Liver (tissue), 9 donors: ENCODE data around the gene SRD5A1. TPM values are rescaled to one million over a fixed set of nuclear protein-coding genes. Genes with fewer than 3 reads are reported as not detected.

Source experiments
- DNase-seq: peaks from one replicate; pipeline ENCODE4 v3.0.0-alpha.2; 2017; ENCODE audit warnings: low spot score
- H3K27ac ChIP-seq, 2 donors: one replicate each; pipeline ENCODE4 v1.7.0; 2013; ENCODE audit warnings: inconsistent platforms in 2 of 2, low read length in 2 of 2, control low read depth in 1 of 2, low read depth in 1 of 2, mild to moderate bottlenecking in 1 of 2
- H3K27me3 ChIP-seq, 4 donors: one replicate each; pipeline versions ENCODE4 v1.6.1 to v1.7.0; 2013; ENCODE audit warnings: low read length in 3 of 4, inconsistent platforms in 1 of 4, mild to moderate bottlenecking in 1 of 4, moderate library complexity in 1 of 4; ENCODE audit not compliant: control insufficient read depth in 4 of 4, insufficient read depth in 4 of 4
- H3K36me3 ChIP-seq, 4 donors: one replicate each; pipeline versions ENCODE4 v1.6.1 to v1.7.0; 2013; ENCODE audit warnings: low read length in 3 of 4, mild to moderate bottlenecking in 3 of 4, low read depth in 1 of 4, moderate library complexity in 1 of 4; ENCODE audit not compliant: control insufficient read depth in 4 of 4, insufficient read depth in 3 of 4
- H3K4me1 ChIP-seq, 4 donors: one replicate each; pipeline versions ENCODE4 v1.6.1 to v1.7.0; 2013; ENCODE audit warnings: low read length in 3 of 4, mild to moderate bottlenecking in 3 of 4, moderate library complexity in 1 of 4; ENCODE audit not compliant: control insufficient read depth in 4 of 4, insufficient read depth in 4 of 4
- H3K4me3 ChIP-seq, 3 donors: one replicate each; pipeline versions ENCODE4 v1.6.1 to v1.7.0; 2013; ENCODE audit warnings: low read length in 3 of 3, control low read depth in 1 of 3, low read depth in 1 of 3, mild to moderate bottlenecking in 1 of 3
- H3K9ac ChIP-seq, 2 donors: one replicate each; pipeline ENCODE4 v1.7.0; 2013; ENCODE audit warnings: low read length in 2 of 2, mild to moderate bottlenecking in 2 of 2, moderate library complexity in 2 of 2, control low read depth in 1 of 2, low read depth in 1 of 2
- H3K9me3 ChIP-seq, 4 donors: one replicate each; pipeline versions ENCODE4 v1.6.1 to v1.7.0; 2013; ENCODE audit warnings: low read length in 3 of 4; ENCODE audit not compliant: control insufficient read depth in 4 of 4
- ATF3 ChIP-seq: IDR thresholded peaks from 2 replicates; pipeline ENCODE4 v1.6.1; 2016; ENCODE audit warnings: antibody characterized with exemption
- CTCF ChIP-seq: fragments of 150-350 bp; IDR thresholded peaks from 2 replicates; pipeline ENCODE4 v1.5.1; 2017; ENCODE audit warnings: improper control_type of control experiment, low read depth, low read length; ENCODE audit not compliant: missing input control
- EGR1 ChIP-seq, 2 donors: IDR thresholded peaks; 2 replicates each; pipeline ENCODE4 v1.6.1; 2016 to 2018; ENCODE audit warnings: antibody characterized with exemption in 2 of 2, low read depth in 2 of 2
- FOXA1 ChIP-seq: IDR thresholded peaks from 2 replicates; pipeline ENCODE4 v1.6.1; 2016; ENCODE audit warnings: antibody characterized with exemption
- FOXA2 ChIP-seq: IDR thresholded peaks from 2 replicates; pipeline ENCODE4 v1.6.1; 2016; ENCODE audit warnings: antibody characterized with exemption
- GABPA ChIP-seq, 2 donors: IDR thresholded peaks in 1 of 2; conservative IDR thresholded peaks in 1 of 2; 2 replicates each; pipeline ENCODE4 v1.6.1; 2016; ENCODE audit warnings: antibody characterized with exemption in 2 of 2, mild to moderate bottlenecking in 1 of 2, moderate library complexity in 1 of 2
- HNF4A ChIP-seq, 2 donors: conservative IDR thresholded peaks; 2 replicates each; pipeline ENCODE4 v1.6.1; 2016; ENCODE audit warnings: antibody characterized with exemption in 2 of 2, mild to moderate bottlenecking in 2 of 2
- HNF4G ChIP-seq: IDR thresholded peaks from 2 replicates; pipeline ENCODE4 v1.6.1; 2016; ENCODE audit warnings: antibody characterized with exemption
- JUND ChIP-seq, 2 donors: IDR thresholded peaks; 2 replicates each; pipeline ENCODE4 v1.6.1; 2016; ENCODE audit warnings: antibody characterized with exemption in 2 of 2
- NR2F2 ChIP-seq: IDR thresholded peaks from 2 replicates; pipeline ENCODE4 v1.6.1; 2016; ENCODE audit warnings: antibody characterized with exemption
- REST ChIP-seq: IDR thresholded peaks from 2 replicates; pipeline ENCODE4 v1.6.1; 2016; ENCODE audit warnings: antibody characterized with exemption, mild to moderate bottlenecking
- RXRA ChIP-seq, 2 donors: IDR thresholded peaks; 2 replicates each; pipeline ENCODE4 v1.6.1; 2017 to 2018; ENCODE audit warnings: antibody characterized with exemption in 2 of 2, mild to moderate bottlenecking in 1 of 2
- SP1 ChIP-seq: IDR thresholded peaks from 2 replicates; pipeline ENCODE4 v1.6.1; 2018; ENCODE audit warnings: antibody characterized with exemption, mild to moderate bottlenecking
- TAF1 ChIP-seq: conservative IDR thresholded peaks from 2 replicates; pipeline ENCODE4 v1.6.1; 2016; ENCODE audit warnings: antibody characterized with exemption, mild to moderate bottlenecking
- YY1 ChIP-seq: IDR thresholded peaks from 2 replicates; pipeline ENCODE4 v1.6.1; 2016; ENCODE audit warnings: antibody characterized with exemption, mild to moderate bottlenecking
- WGBS: extraction: QIAGEN DNeasy Blood & Tissue Kit; methylation state at CpG from one replicate; pipeline ENCODE4 v1.1.7; 2013; 5-methylcytosine and 5-hydroxymethylcytosine counted together
- polyA plus RNA-seq, 2 donors: library from polyadenylated mRNA; stranded (reverse) in 1 of 2; unstranded in 1 of 2; fragments of 200-250 nt in 1 of 2; fragments of >200 nt in 1 of 2; fragmentation: Nextera tagmentation in 1 of 2; extraction: Ambion mirVana in 1 of 2; gene quantifications; one replicate each; pipeline versions ENCODE4 v1.2.1 to v1.2.3, GENCODE V29; 2013 to 2015
- total RNA-seq, 2 donors: library from RNA; depleted of rRNA; stranded (reverse); fragments of >200 nt; gene quantifications; one replicate each; pipeline ENCODE4 v1.2.3, GENCODE V29; 2014
- TF ChIP-seq, protein P1 (sequence below): IDR thresholded peaks from 2 replicates; pipeline ENCODE4 v1.6.1; 2016; ENCODE audit warnings: antibody characterized with exemption
- TF ChIP-seq, protein P2 (sequence below): IDR thresholded peaks from 2 replicates; pipeline ENCODE4 v1.6.1; 2016; ENCODE audit warnings: antibody characterized with exemption
- donor health status: healthy.
- donor health status: healthy.
- donor health status: healthy.
- donor health status: healthy.
- donor health status: healthy.

The SRD5A1 gene
- total and polyA plus RNA-seq, 4 donors, result 6.3 to 87.0 (median 47.7) TPM

- TF ChIP-seq, protein P1, sequence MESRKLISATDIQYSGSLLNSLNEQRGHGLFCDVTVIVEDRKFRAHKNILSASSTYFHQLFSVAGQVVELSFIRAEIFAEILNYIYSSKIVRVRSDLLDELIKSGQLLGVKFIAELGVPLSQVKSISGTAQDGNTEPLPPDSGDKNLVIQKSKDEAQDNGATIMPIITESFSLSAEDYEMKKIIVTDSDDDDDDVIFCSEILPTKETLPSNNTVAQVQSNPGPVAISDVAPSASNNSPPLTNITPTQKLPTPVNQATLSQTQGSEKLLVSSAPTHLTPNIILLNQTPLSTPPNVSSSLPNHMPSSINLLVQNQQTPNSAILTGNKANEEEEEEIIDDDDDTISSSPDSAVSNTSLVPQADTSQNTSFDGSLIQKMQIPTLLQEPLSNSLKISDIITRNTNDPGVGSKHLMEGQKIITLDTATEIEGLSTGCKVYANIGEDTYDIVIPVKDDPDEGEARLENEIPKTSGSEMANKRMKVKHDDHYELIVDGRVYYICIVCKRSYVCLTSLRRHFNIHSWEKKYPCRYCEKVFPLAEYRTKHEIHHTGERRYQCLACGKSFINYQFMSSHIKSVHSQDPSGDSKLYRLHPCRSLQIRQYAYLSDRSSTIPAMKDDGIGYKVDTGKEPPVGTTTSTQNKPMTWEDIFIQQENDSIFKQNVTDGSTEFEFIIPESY, result no peak
These were observed 26.2 kb upstream of the SRD5A1 start (continued) for GRCh38 chr5:6606884-6607558.

DNA sequence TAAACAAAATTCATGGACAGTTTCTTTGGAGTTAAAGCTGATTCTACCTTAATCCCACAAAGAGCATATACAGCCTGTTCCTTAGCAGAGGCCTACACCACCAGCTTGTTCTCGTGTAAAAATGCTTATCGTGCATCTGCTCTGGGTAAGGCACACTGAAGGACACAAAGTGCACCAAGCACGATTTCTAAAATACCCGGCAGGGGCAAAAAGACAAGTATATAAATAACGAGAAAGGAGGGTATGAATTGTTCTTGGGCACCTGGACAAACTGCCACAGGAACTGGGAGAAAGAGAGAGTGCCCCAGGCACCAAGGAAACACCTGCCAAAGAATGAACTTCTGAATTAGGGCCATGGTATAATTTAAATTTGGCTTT, 25.7 kb upstream of the SRD5A1 start:
- no peaks in the 10 kb centered on the region for H3K27me3 ChIP-seq
- no peak overlapping the region for H3K4me3 ChIP-seq
- peak overlapping the region in 1 of 2 donors; percentile 14 for H3K27ac ChIP-seq
- H3K9ac ChIP-seq, result no peak overlapping the region
- H3K4me1 ChIP-seq, result peaks cover 2 to 30% (median 12%) of the 10 kb centered on the region in 4 donors
- peaks cover 15 to 69% (median 45%) of the 10 kb centered on the region in 4 donors for H3K36me3 ChIP-seq
- DNase-seq, result no peak
- TF ChIP-seq TAF1, result no peak
- TF ChIP-seq JUND (IDR thresholded peaks at IDR 0.05), result no peak
- TF ChIP-seq SP1, result no peak
- no peak for TF ChIP-seq CTCF
- no peak for TF ChIP-seq REST
- no peak for TF ChIP-seq FOXA2
- no peak for TF ChIP-seq YY1
- no peak for TF ChIP-seq RXRA (IDR thresholded peaks at IDR 0.05)
- TF ChIP-seq FOXA1, result no peak
- TF ChIP-seq HNF4G, result no peak
- TF ChIP-seq HNF4A (conservative IDR thresholded peaks at IDR 0.05), result no peak
- no peak for TF ChIP-seq NR2F2
- TF ChIP-seq EGR1 (IDR thresholded peaks at IDR 0.05; ENCODE audit: low read depth in 2 of 2), result no peak
- no peak for TF ChIP-seq GABPA (IDR thresholded peaks at IDR 0.05 in 1 of 2, conservative IDR thresholded peaks at IDR 0.05 in 1 of 2)
- no peak for TF ChIP-seq ATF3
- TF ChIP-seq, protein P2, sequence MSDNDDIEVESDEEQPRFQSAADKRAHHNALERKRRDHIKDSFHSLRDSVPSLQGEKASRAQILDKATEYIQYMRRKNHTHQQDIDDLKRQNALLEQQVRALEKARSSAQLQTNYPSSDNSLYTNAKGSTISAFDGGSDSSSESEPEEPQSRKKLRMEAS, result no peak
- whole genome bisulfite sequencing, result 82% methylated on average over 5 of the region's 5 CpGs
- no peaks in the 10 kb centered on the region for H3K9me3 ChIP-seq
